K562 (cell line): ENCODE data around the gene LAGE3. TPM values are rescaled to one million over a fixed set of nuclear protein-coding genes. Genes with fewer than 3 reads are reported as not detected.

Experiments used
- ARID2 ChIP-seq: fragments of 450-650 bp; IDR thresholded peaks from 2 replicates; pipeline ENCODE4 v1.6.1; 2017; ENCODE audit warnings: antibody characterized with exemption, mild to moderate bottlenecking
- BACH1 ChIP-seq: fragments of 200-800 bp; sonication (Bioruptor generic); IDR thresholded peaks from 2 replicates; pipeline ENCODE4 v1.6.1; 2016; ENCODE audit warnings: missing genetic modification characterization, missing compliant biosample characterization
- BHLHE40 ChIP-seq: IDR thresholded peaks from 2 replicates; pipeline ENCODE4 v1.6.1; 2011; ENCODE audit warnings: low read length, improper control_type of control experiment
- CGGBP1 ChIP-seq: fragments of 250-450 bp; sonication (Bioruptor Pico); IDR thresholded peaks from 2 replicates; pipeline ENCODE4 v1.9.0; 2021; ENCODE audit warnings: mild to moderate bottlenecking
- COPS2 ChIP-seq: fragments of 450-650 bp; conservative IDR thresholded peaks from 2 replicates; pipeline ENCODE4 v1.6.1; 2016; ENCODE audit warnings: mild to moderate bottlenecking, moderate library complexity
- FOXP4 ChIP-seq: sonication (generic); formaldehyde crosslinking; IDR thresholded peaks from 2 replicates; pipeline ENCODE4 v1.8.0; 2022; ENCODE audit warnings: mild to moderate bottlenecking, missing genetic modification reagents, borderline replicate concordance
- ILF3 ChIP-seq: fragments of 450-650 bp; IDR thresholded peaks from 2 replicates; pipeline ENCODE4 v1.6.1; 2018; ENCODE audit warnings: antibody characterized with exemption, mild to moderate bottlenecking, moderate library complexity, borderline replicate concordance
- JUND ChIP-seq, 2 experiments: IDR thresholded peaks; 2 replicates in 1 of 2; 3 replicates in 1 of 2; pipeline ENCODE4 v1.6.1; 2011; ENCODE audit warnings: borderline replicate concordance in 2 of 2, low read depth in 2 of 2, low read length in 2 of 2, improper control_type of control experiment in 1 of 2, missing biosample characterization in 1 of 2, missing genetic modification characterization in 1 of 2, missing genetic modification reagents in 1 of 2
- MAFF ChIP-seq: IDR thresholded peaks from 2 replicates; pipeline ENCODE4 v1.6.1; 2012; ENCODE audit warnings: low read length, improper control_type of control experiment
- MTA2 ChIP-seq: fragments of 450-650 bp; IDR thresholded peaks from 2 replicates; pipeline ENCODE4 v1.6.1; 2016; ENCODE audit warnings: low read depth
- NCOA6 ChIP-seq: fragments of 450-650 bp; IDR thresholded peaks from 2 replicates; pipeline ENCODE4 v1.6.1; 2017; ENCODE audit warnings: mild to moderate bottlenecking
- PYGO2 ChIP-seq: fragments of 450-650 bp; IDR thresholded peaks from 2 replicates; pipeline ENCODE4 v1.6.1; 2016; ENCODE audit warnings: mild to moderate bottlenecking, missing genetic modification characterization, moderate library complexity, missing compliant biosample characterization
- ZBTB5 ChIP-seq: fragments of 450-650 bp; IDR thresholded peaks from 2 replicates; pipeline ENCODE4 v1.6.1; 2017; ENCODE audit warnings: antibody characterized with exemption
- ZNF124 ChIP-seq: sonication (generic); formaldehyde crosslinking; IDR thresholded peaks from 2 replicates; pipeline ENCODE4 v1.8.1; 2022; ENCODE audit warnings: missing genetic modification reagents
- ZNF174 ChIP-seq: fragments of 250-450 bp; sonication (Bioruptor Pico); IDR thresholded peaks from 2 replicates; pipeline ENCODE4 v1.4.0; 2020; ENCODE audit warnings: mild to moderate bottlenecking
- ZNF639 ChIP-seq, 2 experiments: fragments of 200-800 bp in 1 of 2; sonication (Bioruptor generic) in 1 of 2; sonication (generic) in 1 of 2; formaldehyde crosslinking in 1 of 2; IDR thresholded peaks in 1 of 2; conservative IDR thresholded peaks in 1 of 2; 2 replicates each; pipeline versions ENCODE4 v1.5.0 to v1.6.1; 2016 to 2020; ENCODE audit warnings: missing compliant biosample characterization in 1 of 2, missing genetic modification characterization in 1 of 2, missing genetic modification reagents in 1 of 2
- polyA plus RNA-seq, 8 experiments: library from polyadenylated mRNA; depleted of rRNA in 4 of 8; stranded (reverse) in 5 of 8; unstranded in 3 of 8; fragments of >200 nt; fragmentation: Nextera tagmentation in 2 of 8; fragmentation: Illumina TruSeq in 1 of 8; extraction: Ambion mirVana in 2 of 8; extraction: Trizol in 1 of 8; gene quantifications; 2 replicates each; pipeline versions ENCODE4 v1.2.1 to v1.2.3, GENCODE V29; 2011 to 2014; ENCODE audit warnings: inconsistent platforms in 1 of 8, missing spikeins in 1 of 8
- total RNA-seq, 7 experiments: library from RNA; depleted of rRNA in 6 of 7; stranded (reverse); fragments of >200 nt in 6 of 7; fragmentation: Illumina TruSeq in 2 of 7; extraction: Trizol in 2 of 7; gene quantifications; 2 replicates each; pipeline versions ENCODE4 v1.2.1 to v1.2.3, GENCODE V29; 2011 to 2021; ENCODE audit warnings: low replicate concordance in 1 of 7
- TF ChIP-seq, protein P1 (sequence below): fragments of 450-650 bp; formaldehyde crosslinking; IDR thresholded peaks from 2 replicates; pipeline ENCODE4 v1.4.0; 2020; ENCODE audit warnings: mild to moderate bottlenecking, moderate library complexity
- TF ChIP-seq, protein P2 (sequence below): fragments of 450-650 bp; IDR thresholded peaks from 2 replicates; pipeline ENCODE4 v1.6.1; 2016; ENCODE audit warnings: antibody characterized with exemption

LAGE3 gene
- total and polyA plus RNA-seq, 9 of the 15 experiments (the other 6 are each of a cell fraction or from before 2014, with no cell fraction given), result 28.2 to 125 (median 35.8) TPM

DNA sequence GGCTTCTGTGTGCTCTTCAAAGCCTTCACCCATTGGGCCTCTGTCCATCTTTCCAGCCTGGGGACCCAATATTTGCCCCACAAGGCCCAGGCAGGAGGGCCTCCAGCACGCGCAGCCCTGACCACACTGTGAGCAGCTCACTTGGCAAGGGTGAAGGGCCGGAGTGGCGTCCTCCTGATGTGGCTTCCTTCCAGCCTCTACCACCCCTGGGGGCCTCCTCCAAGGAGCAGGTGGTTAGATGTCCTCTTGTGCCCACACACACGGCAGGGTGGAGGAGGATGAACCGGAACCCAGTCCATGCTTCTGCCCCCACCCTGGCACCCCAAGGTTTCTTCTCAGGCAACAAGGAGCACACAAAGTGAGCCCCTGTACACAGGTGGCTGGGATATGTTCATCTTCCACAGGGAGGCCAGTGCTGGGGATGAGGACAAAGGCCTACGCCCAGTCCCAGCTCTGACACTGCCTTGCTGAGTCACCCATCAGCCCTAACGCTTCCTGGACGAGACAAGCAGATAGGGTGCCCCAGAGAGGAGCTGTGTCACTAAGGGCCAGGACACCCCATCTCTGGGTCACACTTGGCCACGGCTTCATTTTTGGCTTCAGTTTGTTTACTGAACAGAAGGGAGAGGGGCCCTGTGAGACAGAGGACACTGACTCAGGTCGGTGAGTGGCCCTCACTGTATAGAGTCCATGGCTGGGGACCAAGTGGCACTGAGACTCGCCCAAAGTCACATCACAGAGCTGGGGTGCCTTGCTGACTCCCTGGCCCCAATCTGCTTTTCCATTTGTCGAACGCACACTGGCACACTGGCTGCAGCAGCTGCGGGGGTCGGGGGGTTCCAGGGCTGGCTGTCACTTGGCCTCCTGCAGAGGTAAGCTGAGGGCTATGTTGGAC lies 5.4 kb upstream of the LAGE3 start (continued):
- no peak for TF ChIP-seq CGGBP1 (CRISPR knock-in tag)
- TF ChIP-seq MAFF, result peak; percentile 85
- no peak for TF ChIP-seq NCOA6
- peak; percentile 76 for TF ChIP-seq BACH1 (tag)
- no peak for TF ChIP-seq MTA2
- no peak for TF ChIP-seq ZNF174 (CRISPR knock-in tag)
- no peak for TF ChIP-seq PYGO2
- no peak for TF ChIP-seq ZNF639 (CRISPR knock-in tag; conservative IDR thresholded peaks at IDR 0.05 in 1 of 2, IDR thresholded peaks at IDR 0.05 in 1 of 2)
- TF ChIP-seq JUND (IDR thresholded peaks at IDR 0.05; ENCODE audit: borderline replicate concordance, low read depth, low read length), result peak; percentile 89
- TF ChIP-seq JUND (tag; IDR thresholded peaks at IDR 0.05; ENCODE audit: borderline replicate concordance, low read depth, low read length), result peak; percentile 88; the same call in 1 of the 3 replicates
- TF ChIP-seq, protein P1, sequence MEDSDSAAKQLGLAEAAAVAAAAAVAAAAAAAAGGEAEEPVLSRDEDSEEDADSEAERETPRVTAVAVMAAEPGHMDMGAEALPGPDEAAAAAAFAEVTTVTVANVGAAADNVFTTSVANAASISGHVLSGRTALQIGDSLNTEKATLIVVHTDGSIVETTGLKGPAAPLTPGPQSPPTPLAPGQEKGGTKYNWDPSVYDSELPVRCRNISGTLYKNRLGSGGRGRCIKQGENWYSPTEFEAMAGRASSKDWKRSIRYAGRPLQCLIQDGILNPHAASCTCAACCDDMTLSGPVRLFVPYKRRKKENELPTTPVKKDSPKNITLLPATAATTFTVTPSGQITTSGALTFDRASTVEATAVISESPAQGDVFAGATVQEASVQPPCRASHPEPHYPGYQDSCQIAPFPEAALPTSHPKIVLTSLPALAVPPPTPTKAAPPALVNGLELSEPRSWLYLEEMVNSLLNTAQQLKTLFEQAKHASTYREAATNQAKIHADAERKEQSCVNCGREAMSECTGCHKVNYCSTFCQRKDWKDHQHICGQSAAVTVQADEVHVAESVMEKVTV (CRISPR knock-in tag), result no peak
- TF ChIP-seq BHLHE40, result no peak
- TF ChIP-seq FOXP4, result no peak
- TF ChIP-seq COPS2, result no peak
- TF ChIP-seq, protein P2, sequence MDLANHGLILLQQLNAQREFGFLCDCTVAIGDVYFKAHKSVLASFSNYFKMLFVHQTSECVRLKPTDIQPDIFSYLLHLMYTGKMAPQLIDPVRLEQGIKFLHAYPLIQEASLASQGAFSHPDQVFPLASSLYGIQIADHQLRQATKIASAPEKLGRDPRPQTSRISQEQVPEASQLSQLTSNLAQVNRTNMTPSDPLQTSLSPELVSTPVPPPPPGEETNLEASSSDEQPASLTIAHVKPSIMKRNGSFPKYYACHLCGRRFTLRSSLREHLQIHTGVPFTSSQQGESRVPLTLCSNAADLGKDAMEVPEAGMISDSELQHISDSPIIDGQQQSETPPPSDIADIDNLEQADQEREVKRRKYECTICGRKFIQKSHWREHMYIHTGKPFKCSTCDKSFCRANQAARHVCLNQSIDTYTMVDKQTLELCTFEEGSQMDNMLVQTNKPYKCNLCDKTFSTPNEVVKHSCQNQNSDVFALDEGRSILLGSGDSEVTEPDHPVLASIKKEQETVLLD, result peak; percentile 53
- TF ChIP-seq ZBTB5, result no peak
- TF ChIP-seq ZNF124 (CRISPR knock-in tag), result no peak
- no peak for TF ChIP-seq ILF3
- no peak for TF ChIP-seq ARID2
